Measurements from ENCODE around the gene CLPTM1. TPM values are rescaled to one million over a fixed set of nuclear protein-coding genes. Genes with fewer than 3 reads are reported as not detected.

Gene CLPTM1
- total RNA-seq, 2 donors from 2014 or later, result 76.7 to 78.4 TPM

DNA sequence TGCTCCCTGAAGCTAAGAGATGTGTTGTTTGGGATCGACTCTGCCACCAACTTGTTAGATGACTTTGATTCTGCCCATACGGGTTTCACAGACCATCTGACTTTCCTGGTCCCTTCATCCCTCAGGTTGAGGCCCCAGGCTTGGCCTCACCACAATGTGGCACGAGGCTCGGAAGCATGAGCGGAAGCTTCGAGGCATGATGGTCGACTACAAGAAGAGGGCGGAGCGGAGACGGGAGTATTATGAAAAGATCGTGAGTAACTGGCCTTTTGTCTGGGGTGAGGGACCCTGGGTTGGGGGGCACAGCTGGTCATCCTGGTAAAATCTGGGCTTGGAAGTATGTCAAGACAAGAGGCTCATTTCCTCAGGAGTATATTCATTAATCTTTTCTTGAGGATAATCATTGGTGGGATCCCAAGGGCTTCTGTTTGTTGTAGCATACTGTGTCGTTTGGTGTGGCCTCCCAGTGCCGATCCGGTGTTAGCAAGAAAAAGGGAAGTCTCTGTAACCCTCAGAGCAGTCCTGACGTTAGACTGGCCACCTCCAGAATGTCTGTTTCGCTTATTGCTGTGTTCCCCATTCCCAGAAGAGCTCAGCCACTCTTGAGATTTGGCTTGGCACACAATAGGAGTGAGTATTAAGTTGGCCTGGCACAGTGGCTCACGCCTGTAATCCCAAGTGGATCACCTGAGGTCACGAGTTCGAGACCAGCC, 85.0 kb downstream of the CLPTM1 start:
- DNase-seq (no peak), ATAC-seq (no peak)
- peak overlapping the region; percentile 100 for H3K4me3 Mint-ChIP-seq
- H3K9me3 ChIP-seq (ENCODE audit: control insufficient read depth, low read length, poor library complexity, severe bottlenecking), result no peaks in the 10 kb centered on the region
- H3K4me1 Mint-ChIP-seq, result peaks cover 33% of the 10 kb centered on the region
- peaks cover 7% of the 10 kb centered on the region for H3K36me3 Mint-ChIP-seq (ENCODE audit: low read depth)
- H3K27me3 Mint-ChIP-seq, result no peaks in the 10 kb centered on the region
- peak overlapping the region; percentile 97 for H3K27ac Mint-ChIP-seq

GRCh38 chr19:45041125-45041524, 85.9 kb downstream of the CLPTM1 start:
- DNase-seq, result no peak
- Mint-ChIP-seq H3K4me3 (peak overlapping the region; percentile 50), H3K27me3 (no peaks in the 10 kb centered on the region), H3K36me3 (ENCODE audit: low read depth) (peaks cover 7% of the 10 kb centered on the region), H3K27ac (peak overlapping the region; percentile 97), H3K4me1 (peaks cover 38% of the 10 kb centered on the region)
- no peaks in the 10 kb centered on the region for H3K9me3 ChIP-seq (ENCODE audit: control insufficient read depth, low read length, poor library complexity, severe bottlenecking)
- ATAC-seq, result no peak

Other genes starting within 250 kb of the CLPTM1 start
- 100 to 1,000 TPM; 149 to 168 TPM for gene BCL3, start 206.7 kb upstream of the CLPTM1 start, total RNA-seq
- gene CBLC, start 177.5 kb upstream of the CLPTM1 start, total RNA-seq, result not detected
- not detected for gene BCAM, start 146.3 kb upstream of the CLPTM1 start, total RNA-seq
- 1 to 10 TPM; 2.5 to 5.2 TPM for gene NECTIN2, start 109.1 kb upstream of the CLPTM1 start, total RNA-seq
- 10 to 100 TPM; 29.0 to 34.8 TPM for gene TOMM40, start 64.1 kb upstream of the CLPTM1 start, total RNA-seq
- gene APOE, start 49.6 kb upstream of the CLPTM1 start, total RNA-seq, result 1 to 10 TPM; 1.3 to 2.0 TPM
- gene APOC1, start 40.8 kb upstream of the CLPTM1 start, total RNA-seq, result not detected
- not detected for gene APOC4, start 13.1 kb upstream of the CLPTM1 start, total RNA-seq
- not detected for gene APOC2, start 9.3 kb upstream of the CLPTM1 start, total RNA-seq
- 100 to 1,000 TPM; 128 to 136 TPM for gene RELB, start 46.1 kb downstream of the CLPTM1 start, total RNA-seq
- gene CLASRP, start 83.7 kb downstream of the CLPTM1 start, total RNA-seq, result 100 to 1,000 TPM; 153 to 163 TPM
- 1 to 10 TPM; 3.4 to 3.5 TPM for gene ZNF296, start 121.1 kb downstream of the CLPTM1 start, total RNA-seq
- 1 to 10 TPM; 8.8 TPM for gene GEMIN7, start 123.9 kb downstream of the CLPTM1 start, total RNA-seq
- gene PPP1R37, start 137.8 kb downstream of the CLPTM1 start, total RNA-seq, result 10 to 100 TPM; 15.2 to 20.9 TPM
- under 1 TPM; 0.57 to 0.97 TPM for gene NKPD1, start 205.6 kb downstream of the CLPTM1 start, total RNA-seq
- 10 to 100 TPM; 47.5 to 61.2 TPM for gene TRAPPC6A, start 222.9 kb downstream of the CLPTM1 start, total RNA-seq
- gene BLOC1S3, start 223.4 kb downstream of the CLPTM1 start, total RNA-seq, result 10 to 100 TPM; 12.9 to 15.2 TPM

All from T-helper 17 cell (primary cell).